Endothelial cell of umbilical vein (primary cell): ENCODE data around the gene GPD2.

ENCODE experiments used
- EZH2 ChIP-seq: IDR thresholded peaks from 2 replicates; pipeline ENCODE4 v1.6.1; 2012; ENCODE audit warnings: borderline replicate concordance, low read depth, mild to moderate bottlenecking, moderate library complexity, low read length, inconsistent platforms; ENCODE audit not compliant: severe bottlenecking
- MYC ChIP-seq: IDR thresholded peaks from one replicate; pipeline ENCODE4 v1.6.1; 2011; ENCODE audit warnings: mild to moderate bottlenecking, low read depth, low read length
- POLR2A ChIP-seq: IDR thresholded peaks from 2 replicates; pipeline ENCODE4 v1.6.1; 2012; ENCODE audit warnings: low read depth, mild to moderate bottlenecking, control low read depth, low read length
- POLR2AphosphoS5 ChIP-seq: IDR thresholded peaks from 2 replicates; pipeline ENCODE4 v1.6.1; 2012; ENCODE audit warnings: low read depth, mild to moderate bottlenecking, control low read depth, low read length, moderate library complexity; ENCODE audit not compliant: insufficient read depth
- TF ChIP-seq, protein P1 (sequence below), 2 donors: IDR thresholded peaks; 1 replicate in 1 of 2; 2 replicates in 1 of 2; pipeline ENCODE4 v1.5.1; 2011; ENCODE audit warnings: low read length in 2 of 2, mild to moderate bottlenecking in 2 of 2, moderate library complexity in 2 of 2, control low read depth in 1 of 2, inconsistent platforms in 1 of 2, low read depth in 1 of 2; ENCODE audit not compliant: insufficient read depth in 1 of 2; ENCODE audit errors: extremely low read depth in 1 of 2

DNA sequence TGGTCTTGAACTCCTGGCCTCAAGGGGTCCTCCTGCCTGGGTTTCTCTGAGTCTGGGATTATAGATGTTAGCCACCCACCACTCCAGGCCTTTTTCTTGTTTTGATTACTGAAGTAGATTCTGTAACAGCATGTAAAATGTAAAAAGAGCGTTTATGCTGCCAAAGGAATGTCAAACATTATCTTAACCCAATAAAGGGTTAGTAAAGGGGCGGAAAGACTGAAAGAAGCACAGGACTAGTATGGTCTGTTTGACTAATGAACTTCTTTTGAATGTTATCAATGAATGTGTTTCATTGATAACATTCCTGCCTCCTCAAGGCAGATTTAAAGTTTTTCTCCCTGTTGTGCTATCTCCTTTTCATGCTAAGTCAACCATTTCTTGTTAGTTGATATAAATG is 29.4 kb downstream of the GPD2 start:
- TF ChIP-seq, protein P1, sequence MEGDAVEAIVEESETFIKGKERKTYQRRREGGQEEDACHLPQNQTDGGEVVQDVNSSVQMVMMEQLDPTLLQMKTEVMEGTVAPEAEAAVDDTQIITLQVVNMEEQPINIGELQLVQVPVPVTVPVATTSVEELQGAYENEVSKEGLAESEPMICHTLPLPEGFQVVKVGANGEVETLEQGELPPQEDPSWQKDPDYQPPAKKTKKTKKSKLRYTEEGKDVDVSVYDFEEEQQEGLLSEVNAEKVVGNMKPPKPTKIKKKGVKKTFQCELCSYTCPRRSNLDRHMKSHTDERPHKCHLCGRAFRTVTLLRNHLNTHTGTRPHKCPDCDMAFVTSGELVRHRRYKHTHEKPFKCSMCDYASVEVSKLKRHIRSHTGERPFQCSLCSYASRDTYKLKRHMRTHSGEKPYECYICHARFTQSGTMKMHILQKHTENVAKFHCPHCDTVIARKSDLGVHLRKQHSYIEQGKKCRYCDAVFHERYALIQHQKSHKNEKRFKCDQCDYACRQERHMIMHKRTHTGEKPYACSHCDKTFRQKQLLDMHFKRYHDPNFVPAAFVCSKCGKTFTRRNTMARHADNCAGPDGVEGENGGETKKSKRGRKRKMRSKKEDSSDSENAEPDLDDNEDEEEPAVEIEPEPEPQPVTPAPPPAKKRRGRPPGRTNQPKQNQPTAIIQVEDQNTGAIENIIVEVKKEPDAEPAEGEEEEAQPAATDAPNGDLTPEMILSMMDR (IDR thresholded peaks at IDR 0.05; ENCODE audit: extremely low read depth in 1 of 2, insufficient read depth in 1 of 2, low read depth in 1 of 2, low read length in 2 of 2) = no peak
- TF ChIP-seq POLR2AphosphoS5 (no peak), MYC (no peak), EZH2 (no peak), POLR2A (no peak)
